GM18867 (cell line): ENCODE data around the gene NOD2.

ENCODE experiments used
- ATAC-seq: cut with Tn5 transposase; IDR thresholded peaks from one replicate; pipeline ENCODE4 v1.9.1; 2021; ENCODE audit warnings: mild to moderate bottlenecking, moderate library complexity; ENCODE audit not compliant: unreplicated experiment

The NOD2 gene

DNA sequence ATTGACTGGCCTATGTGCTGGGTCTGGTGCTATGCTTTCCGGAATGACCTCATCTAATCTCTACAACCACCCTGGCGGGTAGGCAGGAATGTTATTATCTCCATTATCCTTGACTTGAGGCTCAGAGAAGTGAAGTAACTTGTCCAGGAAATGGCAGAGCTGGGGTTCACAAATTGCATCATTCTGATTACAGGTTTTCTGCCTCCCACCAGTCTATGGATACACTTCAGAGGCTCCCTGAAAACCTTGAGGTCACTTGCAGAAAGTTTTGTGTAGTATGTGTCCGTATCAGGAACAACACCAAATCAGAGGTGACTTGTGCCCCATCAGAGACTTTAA, 19.1 kb downstream of the NOD2 start:
- no peak for ATAC-seq

DNA sequence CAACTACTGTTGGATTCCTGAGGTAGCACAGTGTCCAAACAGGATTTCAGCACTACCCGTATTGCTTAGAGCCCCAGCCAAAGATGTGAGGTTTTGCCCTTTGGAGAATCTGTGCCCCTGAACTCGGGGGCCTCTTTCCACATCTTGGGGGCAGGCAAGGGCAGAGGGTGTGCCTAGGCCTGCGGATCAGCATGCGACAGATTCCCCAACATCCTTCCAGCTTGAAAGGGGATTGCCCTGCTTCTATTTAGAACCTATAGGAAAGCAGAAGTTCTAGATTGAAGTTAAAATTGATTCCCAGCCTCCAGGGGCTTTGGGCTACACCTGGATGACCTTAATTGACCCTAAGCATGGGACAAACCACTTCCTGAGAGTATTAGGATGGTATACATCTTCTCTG, 19.6 kb downstream of the NOD2 start:
- no peak for ATAC-seq

DNA sequence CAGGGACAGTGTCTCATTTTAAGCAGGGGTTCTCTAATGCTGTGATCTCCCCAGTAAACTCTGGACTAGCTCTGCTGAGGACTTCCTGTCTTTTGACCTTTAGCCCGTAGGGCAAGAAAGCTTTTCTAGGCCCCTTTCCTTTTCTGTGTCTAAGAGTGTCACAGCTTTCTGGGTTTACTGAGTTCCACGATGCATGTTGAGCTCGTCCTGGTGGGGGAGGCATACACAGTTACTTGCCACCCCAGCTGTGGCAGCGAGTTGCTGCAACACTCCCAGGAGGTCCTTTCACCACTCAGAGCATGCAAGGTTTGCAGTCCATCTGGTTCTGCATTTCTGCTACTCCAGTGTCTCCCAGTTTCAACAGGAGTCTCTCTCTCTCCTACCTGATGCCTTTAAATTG, 23.7 kb downstream of the NOD2 start:
- ATAC-seq, result no peak

DNA sequence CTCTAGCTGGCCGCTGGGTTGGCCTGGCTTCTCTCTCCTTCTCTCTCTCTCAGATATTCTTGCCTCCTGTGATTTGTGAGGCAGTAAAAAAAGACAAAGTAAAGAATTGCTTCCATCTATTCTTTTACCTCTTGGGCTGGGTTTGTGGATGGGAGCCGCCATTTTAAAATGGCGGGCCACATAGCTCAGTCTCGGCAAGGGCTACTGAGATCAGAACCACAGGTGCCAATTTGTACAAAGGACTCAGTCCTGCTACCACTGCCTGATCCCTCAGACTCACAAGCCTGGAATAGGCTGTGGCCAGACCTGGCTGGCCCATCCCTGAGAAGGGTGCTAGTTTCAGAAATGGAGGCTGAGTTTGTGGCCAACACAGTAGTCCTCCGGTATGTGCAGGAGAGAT, 24.1 kb downstream of the NOD2 start:
- no peak for ATAC-seq

DNA sequence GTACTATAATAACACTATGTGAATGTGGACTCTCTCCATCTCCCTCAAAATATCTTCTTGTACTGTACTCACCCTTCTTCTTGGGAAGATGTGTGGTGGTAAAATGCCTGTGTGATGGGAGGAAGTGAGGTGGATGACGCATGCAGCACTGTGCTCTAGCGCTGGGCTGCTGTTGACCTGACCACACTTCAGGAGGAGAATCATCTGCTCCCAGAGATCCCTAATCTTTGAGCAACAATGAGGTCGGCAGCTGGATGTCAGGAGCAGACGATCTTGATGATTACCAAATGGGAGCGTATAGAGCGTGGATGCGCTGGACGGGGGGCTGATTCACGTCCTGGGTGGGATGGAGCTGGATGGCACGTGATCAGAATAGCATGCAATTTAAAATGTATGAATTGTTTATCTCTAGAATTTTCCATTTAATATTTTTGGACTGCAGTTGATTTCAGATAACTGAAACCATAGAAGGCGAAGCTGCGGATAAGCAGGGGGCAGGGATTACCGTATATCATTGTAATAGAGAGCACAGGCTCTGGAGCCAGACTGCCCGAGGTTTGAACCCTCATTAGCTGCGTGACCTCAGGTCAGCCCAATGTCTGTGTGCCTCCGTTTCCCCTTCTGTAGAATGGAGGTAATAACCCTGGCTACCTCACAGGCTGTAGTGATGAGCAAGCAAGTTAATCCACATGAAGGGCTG, 24.8 kb downstream of the NOD2 start:
- no peak for ATAC-seq

DNA sequence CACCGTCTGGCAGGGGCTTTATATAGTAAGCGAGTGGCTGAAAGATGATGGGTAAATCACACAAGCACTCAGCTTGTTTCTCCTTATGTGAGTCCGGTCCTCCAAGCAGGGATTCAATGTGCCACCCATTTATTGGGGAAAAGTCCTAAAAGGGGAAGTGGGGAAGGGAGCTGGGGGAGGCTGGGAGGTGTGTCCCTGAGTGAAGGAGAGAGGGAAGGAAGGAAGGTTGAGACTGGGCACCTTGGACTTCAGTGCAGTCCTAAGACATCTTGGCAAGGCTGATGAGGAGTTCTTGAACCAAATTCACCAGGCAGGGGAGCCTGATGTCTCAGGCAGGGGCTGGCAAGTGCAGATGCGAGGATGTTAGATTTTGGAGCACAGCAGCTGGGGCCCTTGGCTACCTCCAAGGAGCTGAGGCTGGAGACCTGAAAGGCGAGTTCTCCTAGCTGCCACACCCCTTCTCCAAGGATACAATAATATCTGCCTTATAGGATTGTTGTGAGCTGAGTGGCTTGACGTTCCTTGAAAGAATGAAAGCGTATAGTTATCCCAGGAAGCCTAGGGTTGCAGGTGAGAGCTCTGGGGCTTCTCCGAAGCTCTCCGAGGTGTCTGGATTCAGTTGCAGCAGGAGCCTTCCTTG, 25.5 kb downstream of the NOD2 start:
- ATAC-seq, result no peak

DNA sequence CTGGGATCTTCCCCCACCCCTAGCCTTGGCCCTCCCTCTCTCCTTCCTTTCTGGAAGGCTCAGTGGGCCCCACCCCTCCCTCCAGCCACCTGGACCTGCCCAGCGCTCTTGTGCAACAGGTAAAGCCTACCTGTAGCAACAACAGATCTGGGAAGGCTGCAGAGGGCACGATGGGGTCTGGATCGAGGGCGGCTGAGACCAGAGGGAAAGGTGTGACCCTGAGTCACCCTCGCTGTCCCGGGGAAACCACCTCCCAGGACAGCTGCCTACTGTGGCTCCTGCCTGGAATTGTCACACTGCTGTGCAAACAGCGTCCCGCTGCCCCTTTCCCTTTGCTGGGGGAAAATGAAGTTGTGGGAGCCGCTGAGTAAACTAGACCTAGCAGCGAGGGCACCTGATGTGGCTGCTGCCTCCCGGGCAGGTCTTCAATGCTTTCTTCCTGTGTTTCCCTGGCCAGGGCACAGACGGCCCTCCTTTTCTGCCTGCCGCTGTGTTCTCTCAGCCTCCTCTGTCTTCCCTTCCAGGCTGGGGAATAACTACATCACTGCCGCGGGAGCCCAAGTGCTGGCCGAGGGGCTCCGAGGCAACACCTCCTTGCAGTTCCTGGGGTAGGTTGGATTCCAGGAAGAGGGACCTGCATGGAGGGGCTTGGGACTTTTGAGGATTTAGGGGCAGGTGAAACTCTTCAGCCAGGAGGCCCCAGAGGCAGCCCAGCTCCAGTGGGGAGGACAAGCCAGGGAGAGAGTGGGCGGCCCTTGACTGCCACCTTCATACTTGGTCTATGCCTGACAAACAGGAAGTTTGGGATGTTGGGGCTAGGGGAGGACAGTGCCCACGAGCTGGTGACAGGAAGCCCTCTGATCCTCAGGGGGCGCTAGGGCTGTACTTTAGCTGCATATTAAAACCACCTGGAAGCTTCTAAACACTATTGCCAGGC, 26.3 kb downstream of the NOD2 start:
- no peak for ATAC-seq

DNA sequence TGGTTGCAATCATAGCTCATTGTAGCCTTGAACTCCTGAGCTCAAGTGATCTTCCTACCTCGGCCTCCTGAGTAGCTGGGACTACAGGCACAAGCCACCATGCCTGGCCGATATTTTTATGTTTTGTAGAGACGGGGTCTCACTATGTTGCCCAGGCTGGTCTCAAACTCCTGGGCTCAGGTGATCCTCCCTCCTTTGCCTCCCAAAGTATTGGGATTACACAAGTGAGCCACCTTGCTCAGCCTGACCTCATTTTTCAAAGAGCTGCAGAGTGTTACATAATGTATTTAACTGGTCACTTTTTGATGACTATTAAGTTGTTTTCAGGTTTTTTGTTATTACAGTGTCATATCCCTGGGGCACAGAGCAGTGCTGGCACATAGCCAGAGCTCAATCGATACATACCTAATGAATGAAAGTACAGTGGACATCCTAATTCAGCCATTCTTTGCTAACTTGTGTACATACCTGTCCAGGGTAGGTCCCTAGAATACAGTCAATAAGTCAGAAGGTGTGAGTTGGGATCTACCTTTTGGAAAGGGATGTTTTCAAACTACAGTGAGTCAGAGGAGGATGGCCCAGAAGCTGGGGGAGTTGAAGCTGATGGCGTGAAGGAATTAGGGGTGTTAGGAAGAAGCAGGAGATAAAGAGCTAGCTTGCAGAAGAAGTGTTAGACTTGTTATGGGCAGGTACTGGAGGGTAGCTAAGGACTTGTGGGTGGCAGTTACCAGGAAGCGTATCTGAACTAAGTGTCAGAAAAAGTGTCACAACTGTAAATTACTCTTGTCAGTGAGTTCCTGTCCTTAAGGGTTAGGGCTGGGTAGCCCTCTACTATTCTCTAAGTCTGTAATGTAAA, 28.4 kb downstream of the NOD2 start:
- no peak for ATAC-seq

DNA sequence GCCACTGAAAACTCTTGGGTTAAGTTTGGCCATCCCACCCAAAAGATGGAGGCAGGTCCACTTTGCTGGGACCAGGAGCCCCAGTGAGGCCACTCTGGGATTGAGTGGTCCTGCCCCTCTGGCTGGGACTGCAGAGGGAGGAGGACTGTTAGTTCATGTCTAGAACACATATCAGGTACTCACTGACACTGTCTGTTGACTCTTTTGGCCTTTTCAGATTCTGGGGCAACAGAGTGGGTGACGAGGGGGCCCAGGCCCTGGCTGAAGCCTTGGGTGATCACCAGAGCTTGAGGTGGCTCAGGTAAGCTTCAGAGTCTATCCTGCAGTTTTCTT, 29.0 kb downstream of the NOD2 start:
- no peak for ATAC-seq

DNA sequence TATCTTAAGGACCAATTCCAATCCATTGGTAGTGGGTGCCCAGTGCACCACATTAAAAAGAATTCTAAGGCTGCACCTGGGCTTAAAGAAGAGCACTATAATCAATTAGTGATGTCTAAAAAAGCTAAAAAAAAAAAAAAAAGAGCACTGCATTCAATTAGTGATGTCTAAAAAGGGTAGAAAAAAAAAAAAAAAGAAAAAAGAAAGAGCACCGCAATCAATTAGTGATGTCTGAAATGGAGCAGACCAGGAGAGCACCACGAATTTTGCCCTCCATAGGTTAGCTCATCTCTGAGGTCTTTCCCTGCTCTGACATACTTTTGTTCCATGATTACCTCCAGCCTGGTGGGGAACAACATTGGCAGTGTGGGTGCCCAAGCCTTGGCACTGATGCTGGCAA, 29.6 kb downstream of the NOD2 start:
- no peak for ATAC-seq

DNA sequence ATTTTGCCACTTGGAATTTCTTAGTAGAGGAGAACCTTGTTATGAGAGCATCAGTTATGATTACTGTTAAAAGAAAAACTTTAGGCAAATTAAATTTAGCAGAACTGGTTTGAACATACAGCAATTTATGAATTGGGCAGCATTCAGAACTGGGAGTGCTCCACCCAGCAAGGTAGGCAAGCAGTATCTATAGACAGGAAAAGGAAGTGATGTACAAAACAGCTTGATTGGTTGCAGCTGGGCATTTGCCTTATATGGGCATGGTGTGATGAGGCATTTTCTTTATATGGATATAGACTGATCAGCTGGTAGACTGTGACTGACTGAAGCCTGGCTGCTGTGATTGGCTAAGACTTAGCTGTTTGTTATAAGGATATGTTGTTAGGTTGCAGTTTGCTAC, 30.9 kb downstream of the NOD2 start:
- ATAC-seq, result no peak

DNA sequence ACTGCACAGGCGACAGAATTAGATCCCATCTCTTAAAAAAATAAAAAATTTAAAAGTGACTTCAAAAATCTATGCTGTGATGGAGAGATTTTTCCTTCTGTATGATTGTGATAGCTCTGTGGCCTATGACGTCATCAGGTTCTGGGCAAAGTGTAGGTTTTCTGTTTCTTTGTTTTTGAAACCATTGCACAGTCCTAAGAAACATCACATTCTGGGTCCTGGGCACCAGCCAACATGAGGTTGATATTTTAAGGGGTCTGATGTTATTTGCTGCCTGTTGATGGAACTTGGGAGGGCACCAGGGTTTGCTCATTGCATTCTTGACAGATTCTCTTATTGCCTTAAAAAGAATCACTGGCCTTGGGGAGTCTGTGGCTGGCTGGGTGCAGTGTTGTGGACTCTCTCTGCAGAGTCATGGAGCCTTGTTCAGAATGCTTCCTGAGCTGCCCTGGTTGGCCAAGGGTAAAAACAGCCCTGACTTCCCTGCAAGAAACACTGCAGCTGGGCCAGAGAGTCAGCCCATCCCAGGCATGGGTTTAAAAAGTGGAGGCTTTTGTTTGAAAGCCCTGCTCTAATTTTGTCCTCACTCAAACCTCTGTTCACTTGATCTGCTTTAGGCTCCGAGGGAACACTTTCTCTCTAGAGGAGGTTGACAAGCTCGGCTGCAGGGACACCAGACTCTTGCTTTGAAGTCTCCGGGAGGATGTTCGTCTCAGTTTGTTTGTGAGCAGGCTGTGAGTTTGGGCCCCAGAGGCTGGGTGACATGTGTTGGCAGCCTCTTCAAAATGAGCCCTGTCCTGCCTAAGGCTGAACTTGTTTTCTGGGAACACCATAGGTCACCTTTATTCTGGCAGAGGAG, 38.0 kb downstream of the NOD2 start:
- ATAC-seq, result no peak

DNA sequence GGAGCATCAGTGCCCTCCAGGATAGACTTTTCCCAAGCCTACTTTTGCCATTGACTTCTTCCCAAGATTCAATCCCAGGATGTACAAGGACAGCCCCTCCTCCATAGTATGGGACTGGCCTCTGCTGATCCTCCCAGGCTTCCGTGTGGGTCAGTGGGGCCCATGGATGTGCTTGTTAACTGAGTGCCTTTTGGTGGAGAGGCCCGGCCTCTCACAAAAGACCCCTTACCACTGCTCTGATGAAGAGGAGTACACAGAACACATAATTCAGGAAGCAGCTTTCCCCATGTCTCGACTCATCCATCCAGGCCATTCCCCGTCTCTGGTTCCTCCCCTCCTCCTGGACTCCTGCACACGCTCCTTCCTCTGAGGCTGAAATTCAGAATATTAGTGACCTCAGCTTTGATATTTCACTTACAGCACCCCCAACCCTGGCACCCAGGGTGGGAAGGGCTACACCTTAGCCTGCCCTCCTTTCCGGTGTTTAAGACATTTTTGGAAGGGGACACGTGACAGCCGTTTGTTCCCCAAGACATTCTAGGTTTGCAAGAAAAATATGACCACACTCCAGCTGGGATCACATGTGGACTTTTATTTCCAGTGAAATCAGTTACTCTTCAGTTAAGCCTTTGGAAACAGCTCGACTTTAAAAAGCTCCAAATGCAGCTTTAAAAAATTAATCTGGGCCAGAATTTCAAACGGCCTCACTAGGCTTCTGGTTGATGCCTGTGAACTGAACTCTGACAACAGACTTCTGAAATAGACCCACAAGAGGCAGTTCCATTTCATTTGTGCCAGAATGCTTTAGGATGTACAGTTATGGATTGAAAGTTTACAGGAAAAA, 38.8 kb downstream of the NOD2 start:
- no peak for ATAC-seq

DNA sequence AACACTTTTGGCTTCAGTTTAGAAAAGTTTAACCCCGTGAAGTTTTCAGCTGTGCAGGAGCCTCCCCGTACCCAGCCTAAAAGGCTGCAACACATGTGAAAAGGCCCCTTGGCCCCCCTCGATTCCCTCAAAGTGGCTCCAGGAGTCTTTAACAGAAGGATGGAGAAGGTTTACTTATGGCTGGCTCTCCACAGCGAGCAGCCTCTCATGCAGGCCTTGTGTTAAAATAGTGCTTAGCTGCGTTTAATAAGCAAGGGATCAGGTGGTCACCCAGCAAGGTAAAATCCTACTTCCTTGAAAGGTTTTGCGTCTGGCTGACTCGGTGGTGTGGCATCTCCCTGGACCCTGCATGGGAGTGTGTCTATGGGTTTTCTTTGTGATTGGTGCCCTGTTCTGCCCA, 40.1 kb downstream of the NOD2 start:
- no peak for ATAC-seq

DNA sequence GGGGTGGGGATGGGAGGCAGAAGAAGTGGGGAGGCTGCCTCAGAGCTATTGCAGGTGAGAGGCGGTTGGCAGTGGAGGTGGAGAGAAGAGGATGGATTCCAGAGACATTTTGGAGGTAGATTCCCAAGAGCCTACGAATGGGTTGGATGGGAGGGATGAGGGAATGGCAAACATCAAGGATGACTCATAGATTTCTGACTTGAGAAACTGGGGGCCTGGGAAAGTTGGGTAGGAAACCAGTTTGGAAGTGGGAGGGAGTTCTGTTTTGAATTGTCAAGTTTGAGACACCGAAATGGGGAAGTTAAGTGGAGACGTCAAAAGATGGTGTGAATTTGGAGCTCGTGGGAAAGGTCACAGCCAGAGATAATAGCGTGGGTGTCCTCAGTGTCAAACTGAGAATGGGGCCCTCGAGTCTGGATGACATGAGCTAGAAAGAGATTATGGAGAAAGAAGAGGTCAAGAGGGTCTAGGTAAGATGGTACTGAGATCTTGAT, 42.3 kb downstream of the NOD2 start:
- peak; percentile 66 for ATAC-seq

DNA sequence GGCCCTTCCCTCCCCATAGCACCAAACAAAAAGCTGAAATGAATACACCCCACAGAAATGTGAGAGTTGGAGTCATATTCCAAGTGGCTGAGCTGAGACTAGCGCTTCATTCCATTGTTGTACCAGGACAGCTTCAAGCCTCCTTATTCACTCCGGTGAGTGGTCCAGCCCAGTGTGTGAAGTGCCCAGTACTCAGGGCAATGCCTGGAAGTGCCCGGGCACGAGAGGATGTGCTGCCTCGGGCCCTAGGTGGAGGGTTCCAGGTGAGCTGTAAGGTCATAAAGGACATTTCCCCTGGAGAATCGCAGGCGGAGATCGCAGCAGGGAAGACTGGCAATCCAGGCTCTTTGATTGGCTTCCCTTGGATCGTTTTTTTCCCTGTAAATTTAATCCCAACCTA, 43.0 kb downstream of the NOD2 start:
- no peak for ATAC-seq

DNA sequence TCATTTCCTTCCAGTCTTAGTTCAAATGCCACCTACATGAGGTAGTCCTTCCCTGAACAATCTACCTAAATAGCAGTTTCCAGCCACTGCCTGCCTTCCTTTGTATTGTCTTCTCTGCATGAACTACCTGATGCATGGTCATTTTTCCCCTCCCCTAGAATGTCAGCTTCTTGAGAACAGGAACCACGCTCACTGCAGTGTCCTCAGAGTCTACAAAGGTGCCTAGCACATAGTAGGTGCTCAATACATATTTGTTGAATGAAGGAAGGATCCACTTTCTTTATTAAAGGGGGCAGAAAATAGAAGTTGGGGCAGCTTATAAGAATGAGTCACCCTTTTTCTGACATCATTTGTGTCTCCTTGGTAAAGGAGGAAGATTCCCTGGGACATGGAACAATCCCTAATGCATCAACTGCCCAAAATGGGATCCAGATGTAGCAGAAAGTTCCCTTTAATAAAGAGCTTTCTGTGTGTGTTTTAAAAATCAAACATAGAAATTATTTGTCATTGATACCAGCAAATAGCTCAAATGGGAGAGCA, 44.1 kb downstream of the NOD2 start:
- ATAC-seq, result no peak

DNA sequence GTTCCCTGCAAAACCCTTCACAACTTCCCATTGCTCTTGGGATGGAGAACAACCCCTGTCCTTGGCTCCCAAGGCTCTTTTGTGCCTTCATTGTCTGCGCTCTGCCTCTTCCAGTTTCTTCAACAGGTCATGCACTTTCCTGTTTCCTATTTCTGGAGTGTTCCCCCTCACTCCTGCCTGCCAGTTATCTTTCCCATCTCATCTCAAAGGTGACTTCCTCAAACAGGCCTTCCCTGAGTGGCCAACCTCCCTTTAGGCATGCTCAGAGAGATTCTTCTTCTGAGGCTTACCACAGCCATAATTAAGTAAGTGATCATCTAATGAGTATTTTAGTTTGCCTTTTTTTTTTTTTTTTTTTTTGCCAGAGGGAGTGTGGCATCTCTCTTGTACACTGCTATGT, 45.6 kb downstream of the NOD2 start:
- no peak for ATAC-seq

DNA sequence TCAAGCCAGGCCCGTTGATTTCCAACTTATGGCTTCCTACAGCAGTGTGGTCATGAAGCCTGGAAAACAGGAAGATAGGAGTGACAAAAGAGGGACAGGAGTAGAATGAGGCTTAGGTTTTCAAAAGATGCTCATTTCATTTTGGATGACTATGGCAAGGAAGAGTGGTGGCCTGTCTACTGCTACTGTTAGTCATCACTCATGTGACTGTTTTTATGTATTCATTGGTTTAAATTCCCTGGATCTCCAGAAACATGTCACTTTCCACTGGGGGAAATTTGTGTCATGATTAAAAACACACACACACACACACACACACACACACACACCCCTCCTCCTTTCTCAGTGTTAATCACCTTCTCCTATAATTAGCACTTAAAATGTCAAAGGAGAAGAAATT, 47.3 kb downstream of the NOD2 start:
- no peak for ATAC-seq
